Renal pelvis (tissue), 4 donors: Measurements from ENCODE around the gene CTAG1A. TPM values are rescaled to one million over a fixed set of nuclear protein-coding genes. Genes with fewer than 3 reads are reported as not detected.
"Not testable (repeated sequence)": the region's sequence is repeated elsewhere in the genome, so short reads cannot be mapped to it uniquely, and the experiment has no call there.

Experiments
- DNase-seq: peaks from one replicate; pipeline ENCODE4 v3.0.0-alpha.2; 2013
- polyA plus RNA-seq, 3 donors: library from polyadenylated mRNA; unstranded; fragments of 120-200 nt; gene quantifications; one replicate each; pipeline ENCODE4 v1.2.1, GENCODE V29; 2013; ENCODE audit not compliant: insufficient read length in 3 of 3

Gene CTAG1A
- polyA plus RNA-seq, 3 donors, result not detected

GRCh38 chrX:154611146-154611545 is 26.2 kb downstream of the CTAG1A start:
- not testable (repeated sequence) for DNase-seq

GRCh38 chrX:154613586-154613985 is 28.7 kb downstream of the CTAG1A start:
- not testable (repeated sequence) for DNase-seq

DNA sequence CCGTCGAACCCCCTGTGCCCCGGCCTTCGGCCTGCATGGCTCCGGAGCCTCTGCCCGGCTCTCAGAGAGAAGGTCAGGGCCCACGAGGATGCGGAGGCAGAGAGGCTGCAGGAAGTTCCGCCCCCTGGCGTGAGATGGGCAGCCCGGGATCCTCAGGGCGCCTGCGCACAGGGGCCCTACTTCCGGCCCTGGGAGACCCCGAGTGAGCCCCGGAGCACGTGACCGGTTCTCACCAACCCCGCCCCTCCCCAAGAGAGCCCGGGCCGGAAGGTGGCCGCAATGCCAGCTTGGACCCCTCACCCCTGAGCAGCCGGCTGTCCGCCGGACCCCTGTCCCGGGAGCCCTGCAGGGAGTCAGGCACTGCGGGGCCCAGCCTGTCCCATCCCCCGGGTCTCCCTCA is 34.2 kb downstream of the CTAG1A start, which contains the start of gene CTAG1B:
Gene CTAG1B, minus strand, starts transcription at position 101 of the 400 bp plus-strand sequence. Its CDS starts 64 bp downstream, at position 37.
- DNase-seq, result not testable (repeated sequence)

- not testable (repeated sequence) for DNase-seq
Measured at GRCh38 chrX:154620767-154621414, 36.0 kb downstream of the CTAG1A start.

DNA sequence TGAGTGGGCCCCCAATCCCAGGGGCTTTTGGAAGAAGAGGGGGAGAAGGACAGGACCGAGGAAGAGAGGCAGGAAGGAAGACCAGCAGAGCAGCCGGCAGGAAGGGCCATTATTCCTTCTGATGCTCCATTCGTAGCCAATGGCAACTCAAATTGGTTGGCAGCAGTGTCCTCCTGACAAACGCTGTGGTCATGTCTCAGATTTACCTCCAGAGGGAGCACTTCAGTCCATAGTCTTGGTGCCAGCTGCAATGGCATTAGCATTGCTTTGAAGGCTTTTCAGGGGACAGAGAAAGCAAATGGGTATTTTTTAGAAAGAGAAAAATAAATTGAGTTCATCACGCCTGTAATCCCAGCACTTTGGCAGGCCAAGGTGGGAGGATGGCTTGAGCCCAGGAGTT is 44.0 kb downstream of the CTAG1A start:
- not testable (repeated sequence) for DNase-seq

GRCh38 chrX:154630949-154631348 is 46.0 kb downstream of the CTAG1A start:
- not testable (repeated sequence) for DNase-seq

DNA sequence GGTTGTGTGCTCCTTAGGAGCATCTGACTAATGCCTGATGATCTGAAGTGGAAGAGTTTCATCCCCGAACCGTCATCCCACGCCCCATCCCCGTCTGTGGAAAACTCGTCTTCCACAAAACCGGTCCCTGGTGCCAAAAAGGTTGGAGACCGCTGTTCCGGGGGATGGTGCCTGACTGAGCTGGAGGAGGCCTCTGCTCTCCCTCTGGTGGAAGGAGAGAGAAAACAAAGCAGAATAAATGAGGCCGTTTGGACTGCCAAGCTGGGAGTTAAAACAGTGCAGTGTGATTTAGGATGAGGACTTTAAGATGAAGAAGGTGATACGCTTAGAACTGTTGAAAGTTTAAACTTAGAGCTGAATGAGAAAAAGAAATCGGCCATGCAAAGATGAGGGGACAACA is 48.7 kb downstream of the CTAG1A start:
- not testable (repeated sequence) for DNase-seq

Other genes with a start within 250 kb of the CTAG1A start
- 100 to 1,000 TPM; 416 to 612 (median 573) TPM for gene FLNA, start 210.5 kb upstream of the CTAG1A start, polyA plus RNA-seq
- 10 to 100 TPM; 68.3 to 87.4 (median 81.2) TPM for gene EMD, start 205.8 kb upstream of the CTAG1A start, polyA plus RNA-seq
- gene RPL10, start 186.8 kb upstream of the CTAG1A start, polyA plus RNA-seq, result 1,000 to 10,000 TPM; 2,952 to 3,594 (median 3,543) TPM
- 10 to 100 TPM; 14.7 to 16.4 (median 16.0) TPM for gene DNASE1L1, start 175.9 kb upstream of the CTAG1A start, polyA plus RNA-seq
- gene TAFAZZIN, start 173.6 kb upstream of the CTAG1A start, polyA plus RNA-seq, result 10 to 100 TPM; 32.3 to 46.4 (median 39.5) TPM
- gene ATP6AP1, start 156.5 kb upstream of the CTAG1A start, polyA plus RNA-seq, result 100 to 1,000 TPM; 144 to 170 (median 166) TPM
- 100 to 1,000 TPM; 127 to 145 (median 135) TPM for gene GDI1, start 148.0 kb upstream of the CTAG1A start, polyA plus RNA-seq
- gene FAM50A, start 141.0 kb upstream of the CTAG1A start, polyA plus RNA-seq, result 10 to 100 TPM; 52.6 to 65.9 (median 54.6) TPM
- 10 to 100 TPM; 49.7 to 65.3 (median 53.2) TPM for gene PLXNA3, start 126.9 kb upstream of the CTAG1A start, polyA plus RNA-seq
- gene LAGE3, start 105.9 kb upstream of the CTAG1A start, polyA plus RNA-seq, result 10 to 100 TPM; 13.1 to 19.1 (median 16.1) TPM
- gene UBL4A, start 98.5 kb upstream of the CTAG1A start, polyA plus RNA-seq, result 10 to 100 TPM; 25.6 to 33.6 (median 32.1) TPM
- 10 to 100 TPM; 20.0 to 24.1 (median 20.9) TPM for gene SLC10A3, start 94.5 kb upstream of the CTAG1A start, polyA plus RNA-seq
- gene FAM3A, start 68.9 kb upstream of the CTAG1A start, polyA plus RNA-seq, result 10 to 100 TPM; 36.2 to 44.6 (median 39.4) TPM
- gene G6PD, start 38.3 kb upstream of the CTAG1A start, polyA plus RNA-seq, result 10 to 100 TPM; 39.2 to 49.3 (median 45.6) TPM
- 10 to 100 TPM; 16.6 to 19.3 (median 19.3) TPM for gene IKBKG, start 37.5 kb upstream of the CTAG1A start, polyA plus RNA-seq
- gene CTAG1B, start 34.1 kb downstream of the CTAG1A start, polyA plus RNA-seq, result not detected
- gene CTAG2, start 68.4 kb downstream of the CTAG1A start, polyA plus RNA-seq, result not detected
- gene GAB3, start 165.9 kb downstream of the CTAG1A start, polyA plus RNA-seq, result 1 to 10 TPM; 2.1 to 2.3 (median 2.2) TPM
- gene DKC1, start 177.7 kb downstream of the CTAG1A start, polyA plus RNA-seq, result 10 to 100 TPM; 59.8 to 75.2 (median 60.3) TPM
- 10 to 100 TPM; 31.6 to 42.2 (median 36.2) TPM for gene MPP1, start 220.4 kb downstream of the CTAG1A start, polyA plus RNA-seq
- gene SMIM9, start 249.5 kb downstream of the CTAG1A start, polyA plus RNA-seq, result not detected